A549 treated with DMSO at 1 μM for 4 hours (cell line): ENCODE measurements around the gene HTR2C. TPM values are rescaled to one million over a fixed set of nuclear protein-coding genes. Genes with fewer than 3 reads are reported as not detected.

ENCODE experiments used
- total RNA-seq: library from RNA; stranded (reverse); fragments of 200-300 nt; extraction: Qiagen RNA extraction; gene quantifications from 5 replicates; pipeline ENCODE4 v1.2.3, GENCODE V29; 2022; ENCODE audit warnings: low read depth

The HTR2C gene
- not detected in 5 replicates for total RNA-seq

GRCh38 chrX:114583646-114584374, at the start of gene HTR2C:
Gene HTR2C (plus strand): TSS chrX:114584086. CDS start chrX:114726937, 142,851 bp downstream.

